ENCODE measurements around the gene ZNF182.
"Not testable (repeated sequence)": the region's sequence is repeated elsewhere in the genome, so short reads cannot be mapped to it uniquely, and the experiment has no call there.

Gene ZNF182

GRCh38 chrX:47976254-47977151 lies 27.3 kb downstream of the ZNF182 start:
- TF ChIP-seq CTCF (IDR thresholded peaks at IDR 0.05) (no peak), ZFX (IDR thresholded peaks at IDR 0.05; ENCODE audit: borderline replicate concordance) (no peak)

GRCh38 chrX:47973235-47973634 lies 30.6 kb downstream of the ZNF182 start:
- no peak overlapping the region for H3K27ac ChIP-seq
- TF ChIP-seq CTCF (IDR thresholded peaks at IDR 0.05) (no peak), ZFX (IDR thresholded peaks at IDR 0.05; ENCODE audit: borderline replicate concordance) (no peak)

More at GRCh38 chrX:47976254-47977151, 27.3 kb downstream of the ZNF182 start:
- no peak overlapping the region for H3K27ac ChIP-seq

- H3K27ac ChIP-seq, result not testable (repeated sequence)
Measured at GRCh38 chrX:47965526-47965925, 38.3 kb downstream of the ZNF182 start.

DNA sequence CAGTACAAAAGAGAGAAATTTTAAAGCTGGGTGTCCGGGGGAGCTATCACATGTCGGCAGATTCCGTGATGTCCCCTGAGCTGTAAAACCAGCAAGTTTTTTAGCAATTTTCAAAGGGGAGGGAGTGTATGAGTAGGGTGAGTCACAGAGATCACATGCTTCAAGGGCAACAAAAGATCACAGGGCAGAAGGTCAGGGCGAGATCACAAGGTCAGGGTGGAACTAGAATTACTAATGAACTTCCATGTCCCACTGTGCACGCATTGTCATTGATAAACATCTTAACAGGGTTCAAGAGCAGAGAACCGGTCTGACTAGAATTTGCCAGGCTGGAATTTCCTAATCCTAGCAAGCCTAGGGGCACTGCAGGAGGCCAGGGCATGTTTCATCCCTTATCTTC lies 42.0 kb downstream of the ZNF182 start:
- H3K27ac ChIP-seq, result not testable (repeated sequence)

DNA sequence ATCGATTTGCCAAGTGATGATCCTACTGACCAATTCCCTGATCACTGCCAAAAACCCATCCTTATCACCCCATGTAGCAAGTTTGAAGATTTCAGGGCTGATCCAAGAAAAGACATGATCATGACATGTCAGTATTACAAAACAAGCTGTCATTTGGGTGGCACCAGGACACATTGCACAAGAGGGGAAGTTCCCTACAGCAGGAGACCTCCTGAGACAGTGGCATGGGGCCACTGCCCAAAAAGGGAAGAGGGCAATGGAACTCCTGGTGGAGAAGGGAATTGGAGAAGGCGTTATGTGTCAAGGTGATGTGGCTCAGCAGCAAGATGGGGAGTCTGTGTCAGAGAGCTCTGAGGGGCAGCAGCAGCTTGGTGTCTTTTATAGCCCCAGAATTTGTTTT lies 43.4 kb downstream of the ZNF182 start:
- no peak for TF ChIP-seq ZFX (IDR thresholded peaks at IDR 0.05; ENCODE audit: borderline replicate concordance)
- no peak for TF ChIP-seq CTCF (IDR thresholded peaks at IDR 0.05)

DNA sequence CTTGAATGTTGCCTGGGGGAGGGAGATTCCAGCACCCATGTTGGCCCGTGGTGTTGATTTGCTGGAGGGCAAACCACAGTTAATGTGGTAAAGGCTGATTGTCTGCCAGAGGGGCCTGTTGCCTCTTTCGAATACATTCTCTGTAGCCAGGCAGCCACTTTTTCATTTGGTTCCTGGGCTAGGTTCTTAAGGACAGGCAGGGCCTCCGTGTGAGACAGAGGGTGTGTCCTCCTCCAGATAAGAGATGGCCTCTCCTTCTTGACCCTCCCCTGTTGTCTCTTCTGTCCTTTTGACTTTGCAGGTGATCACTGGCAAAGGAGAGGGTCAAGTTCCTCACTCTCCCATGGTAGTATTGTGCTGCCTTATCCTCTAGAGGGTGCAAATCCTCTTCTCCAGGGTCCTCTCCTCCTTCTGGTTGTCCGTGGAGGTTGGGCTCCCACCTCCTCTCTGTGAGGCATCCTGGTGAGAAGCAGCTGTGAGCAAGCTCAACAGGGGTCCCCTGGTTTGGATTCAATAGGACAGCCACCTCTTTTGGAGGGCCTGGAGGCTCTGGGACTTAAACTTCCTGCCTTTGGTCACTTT lies 44.9 kb downstream of the ZNF182 start:
- TF ChIP-seq ZFX (IDR thresholded peaks at IDR 0.05; ENCODE audit: borderline replicate concordance) (no peak), CTCF (IDR thresholded peaks at IDR 0.05) (no peak)

More for the DNA sequence above, 43.4 kb downstream of the ZNF182 start:
- no peak overlapping the region for H3K27ac ChIP-seq

GRCh38 chrX:47958206-47958605 lies 45.6 kb downstream of the ZNF182 start:
- H3K27ac ChIP-seq, result not testable (repeated sequence)

More for the DNA sequence above, 44.9 kb downstream of the ZNF182 start:
- H3K27ac ChIP-seq, result no peak overlapping the region

DNA sequence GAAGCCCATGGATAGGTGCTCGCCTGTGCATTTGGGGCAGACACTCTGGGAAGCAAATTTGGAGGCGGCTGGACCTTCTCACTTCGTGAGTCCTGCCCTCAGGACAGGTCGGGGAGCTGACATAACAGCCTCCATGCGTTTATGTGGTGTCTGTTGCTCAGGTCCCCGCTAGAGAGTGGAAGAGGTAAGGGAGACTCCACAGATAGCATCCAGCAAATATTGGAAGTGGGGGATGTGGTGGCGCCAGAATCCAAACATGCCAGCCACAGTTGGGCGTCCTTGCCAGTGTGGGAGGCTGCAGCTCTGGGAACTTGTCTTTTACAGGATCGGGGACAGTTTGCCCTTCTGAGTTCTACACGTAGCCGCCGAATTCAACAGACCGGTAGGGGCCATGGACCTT lies 47.8 kb downstream of the ZNF182 start:
- TF ChIP-seq ZFX (IDR thresholded peaks at IDR 0.05; ENCODE audit: borderline replicate concordance), result no peak
- H3K27ac ChIP-seq, result no peak overlapping the region

DNA sequence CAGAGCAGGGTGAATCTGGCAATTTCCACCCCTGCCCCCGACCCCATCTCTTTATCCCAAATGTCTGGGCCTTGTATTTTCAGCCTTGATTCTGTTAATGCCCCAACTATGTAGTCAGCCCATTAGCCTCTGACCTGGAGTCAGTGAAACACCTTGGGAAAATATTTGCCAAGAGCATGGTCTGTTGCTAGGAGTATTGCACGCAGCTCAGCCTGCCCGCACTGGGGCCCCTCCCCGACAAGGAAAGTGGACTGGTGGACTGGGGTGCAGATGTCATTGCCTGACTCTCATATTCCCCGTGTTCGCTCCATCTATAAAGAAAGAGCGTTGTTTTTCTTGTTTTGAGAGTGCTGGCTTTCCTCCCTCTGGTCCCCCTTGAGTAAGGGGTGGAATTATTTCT lies 48.5 kb downstream of the ZNF182 start:
- not testable (repeated sequence) for H3K27ac ChIP-seq

DNA sequence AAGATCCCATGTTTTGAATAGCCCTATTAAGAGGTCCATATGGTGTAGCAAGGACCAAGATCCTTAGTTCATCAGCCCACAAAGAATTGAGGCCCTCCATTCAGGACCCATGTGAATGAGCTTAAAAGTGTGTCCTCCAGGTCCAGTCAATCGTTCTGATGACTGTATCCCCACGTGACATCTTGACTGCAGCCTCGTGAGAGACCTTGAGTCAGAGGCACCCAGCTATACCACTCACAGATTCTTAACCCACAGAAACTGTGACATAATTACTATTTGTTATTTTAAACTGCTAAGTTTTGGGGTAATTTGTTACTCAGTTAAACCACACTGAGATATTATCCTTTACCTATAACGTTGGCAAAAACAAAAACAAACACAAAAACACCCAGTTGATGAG lies 62.4 kb downstream of the ZNF182 start:
- H3K27ac ChIP-seq, result no peak overlapping the region
- no peak for TF ChIP-seq ZFX (IDR thresholded peaks at IDR 0.05; ENCODE audit: borderline replicate concordance)
- TF ChIP-seq CTCF (IDR thresholded peaks at IDR 0.05), result no peak

All from 22Rv1 (cell line).